Thyroid gland (tissue), 4 donors: ENCODE results near the gene SGK1.

Experiments used
- POLR2A ChIP-seq, 2 donors: fragments of 450-650 bp; IDR thresholded peaks; one replicate each; pipeline ENCODE4 v1.6.1; 2017; ENCODE audit warnings: antibody characterized with exemption in 2 of 2, mild to moderate bottlenecking in 2 of 2, moderate library complexity in 1 of 2
- TF ChIP-seq, protein P1 (sequence below), 6 experiments: fragments of 200-600 bp in 3 of 6; fragments of 450-650 bp in 3 of 6; sonication (generic) in 3 of 6; IDR thresholded peaks; one replicate each; pipeline ENCODE4 v1.5.1; 2016 to 2019; ENCODE audit warnings: antibody characterized with exemption in 6 of 6, mild to moderate bottlenecking in 2 of 6, inconsistent platforms in 1 of 6, moderate library complexity in 1 of 6

DNA sequence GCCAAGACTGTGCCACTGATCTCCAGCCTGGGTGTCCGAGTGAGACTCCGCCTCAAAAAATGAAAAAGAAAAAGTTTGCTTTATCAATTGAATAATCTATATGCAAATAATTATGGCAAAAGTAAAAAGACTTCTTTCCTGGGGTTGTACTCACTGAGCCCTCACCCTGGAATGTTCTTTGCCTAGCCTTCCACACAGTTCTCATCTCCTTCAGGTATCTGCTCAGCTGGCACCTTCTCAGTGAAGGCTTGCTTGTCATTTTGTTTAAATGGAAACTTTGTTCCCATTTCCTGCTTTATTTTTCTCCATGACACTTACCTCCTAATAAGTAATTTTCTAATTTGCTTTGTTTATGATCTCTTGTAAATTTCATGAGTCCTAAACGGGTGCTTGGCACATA, 96.7 kb downstream of the SGK1 start:
- TF ChIP-seq, protein P1, sequence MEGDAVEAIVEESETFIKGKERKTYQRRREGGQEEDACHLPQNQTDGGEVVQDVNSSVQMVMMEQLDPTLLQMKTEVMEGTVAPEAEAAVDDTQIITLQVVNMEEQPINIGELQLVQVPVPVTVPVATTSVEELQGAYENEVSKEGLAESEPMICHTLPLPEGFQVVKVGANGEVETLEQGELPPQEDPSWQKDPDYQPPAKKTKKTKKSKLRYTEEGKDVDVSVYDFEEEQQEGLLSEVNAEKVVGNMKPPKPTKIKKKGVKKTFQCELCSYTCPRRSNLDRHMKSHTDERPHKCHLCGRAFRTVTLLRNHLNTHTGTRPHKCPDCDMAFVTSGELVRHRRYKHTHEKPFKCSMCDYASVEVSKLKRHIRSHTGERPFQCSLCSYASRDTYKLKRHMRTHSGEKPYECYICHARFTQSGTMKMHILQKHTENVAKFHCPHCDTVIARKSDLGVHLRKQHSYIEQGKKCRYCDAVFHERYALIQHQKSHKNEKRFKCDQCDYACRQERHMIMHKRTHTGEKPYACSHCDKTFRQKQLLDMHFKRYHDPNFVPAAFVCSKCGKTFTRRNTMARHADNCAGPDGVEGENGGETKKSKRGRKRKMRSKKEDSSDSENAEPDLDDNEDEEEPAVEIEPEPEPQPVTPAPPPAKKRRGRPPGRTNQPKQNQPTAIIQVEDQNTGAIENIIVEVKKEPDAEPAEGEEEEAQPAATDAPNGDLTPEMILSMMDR (IDR thresholded peaks at IDR 0.05), result no peak
- no peak for TF ChIP-seq POLR2A (IDR thresholded peaks at IDR 0.05)
